Esophagus squamous epithelium (tissue), 5 donors: ENCODE results near the gene SPATC1L. TPM values are rescaled to one million over a fixed set of nuclear protein-coding genes. Genes with fewer than 3 reads are reported as not detected.

Experiments
- DNase-seq: peaks from one replicate; lab custom pipeline; 2025; lab: John Stamatoyannopoulos, UW
- H3K27ac ChIP-seq, 4 donors: fragments of 200-600 bp; sonication (generic); one replicate each; pipeline ENCODE4 v1.5.1; 2016 to 2019; ENCODE audit warnings: mild to moderate bottlenecking in 1 of 4
- H3K27me3 ChIP-seq, 4 donors: fragments of 200-600 bp; sonication (generic); 1 replicate in 3 of 4; 2 replicates in 1 of 4; pipeline versions ENCODE4 v1.5.1 to v1.6.0; 2017 to 2021; ENCODE audit warnings: antibody characterized with exemption in 1 of 4
- H3K36me3 ChIP-seq, 3 donors: fragments of 200-600 bp; sonication (generic); one replicate each; pipeline ENCODE4 v1.5.1; 2016 to 2019
- H3K4me1 ChIP-seq, 3 donors: fragments of 200-600 bp; sonication (generic); one replicate each; pipeline ENCODE4 v1.5.1; 2017 to 2019
- H3K4me3 ChIP-seq, 4 donors: fragments of 200-600 bp; sonication (generic); 1 replicate in 3 of 4; 2 replicates in 1 of 4; pipeline ENCODE4 v1.5.1; 2016 to 2019; ENCODE audit warnings: mild to moderate bottlenecking in 2 of 4, moderate library complexity in 1 of 4
- H3K9me3 ChIP-seq, 3 donors: fragments of 200-600 bp; sonication (generic); one replicate each; pipeline ENCODE4 v1.5.1; 2016 to 2019
- CTCF ChIP-seq, 6 experiments: fragments of 450-650 bp in 4 of 6; fragments of 200-600 bp in 2 of 6; sonication (generic) in 2 of 6; IDR thresholded peaks; one replicate each; pipeline ENCODE4 v1.5.1; 2016 to 2019; ENCODE audit warnings: antibody characterized with exemption in 6 of 6, mild to moderate bottlenecking in 4 of 6, moderate library complexity in 4 of 6
- POLR2A ChIP-seq, 4 donors: fragments of 450-650 bp; IDR thresholded peaks; one replicate each; pipeline ENCODE4 v1.6.1; 2017; ENCODE audit warnings: antibody characterized with exemption in 4 of 4, mild to moderate bottlenecking in 4 of 4, moderate library complexity in 3 of 4
- WGBS, 2 donors: methylation state at CpG; one replicate each; pipeline ENCODE4 v1.1.5; 2018; 5-methylcytosine and 5-hydroxymethylcytosine counted together
- intact Hi-C: fragments of 100-400 bp; cut with DNase I; formaldehyde crosslinking; loops from one replicate; pipeline ENCODE4 v1.15.0; 2022
- total RNA-seq, 4 donors: library from RNA; depleted of rRNA; stranded (reverse); fragments of >200 nt; gene quantifications; one replicate each; pipeline ENCODE4 v1.1.0, GENCODE V29; 2016
- donor health status: DM: yes; HTN: yes; CAD: no.

SPATC1L gene
- total RNA-seq, 4 donors from 2014 or later, result 4.0 to 7.2 (median 6.3) TPM

GRCh38 chr21:46125846-46126301 lies 58.4 kb downstream of the SPATC1L start:
- H3K4me3 ChIP-seq, result no peak overlapping the region
- no peak overlapping the region for H3K27ac ChIP-seq
- DNase-seq, result no peak
- intact Hi-C loops, result no loop called here
- no peaks in the 10 kb centered on the region for H3K4me1 ChIP-seq
- H3K36me3 ChIP-seq, result peaks cover 0 to 59% (median 10%) of the 10 kb centered on the region in 3 donors
- no peaks in the 10 kb centered on the region for H3K27me3 ChIP-seq
- WGBS, 2 donors, result 78 to 92% methylated on average over 29 to 31 of the region's 47 CpGs
- H3K9me3 ChIP-seq, result no peaks in the 10 kb centered on the region
- TF ChIP-seq CTCF (IDR thresholded peaks at IDR 0.05) (no peak), POLR2A (IDR thresholded peaks at IDR 0.05) (no peak)

- no peak for TF ChIP-seq POLR2A (IDR thresholded peaks at IDR 0.05)
- TF ChIP-seq CTCF (IDR thresholded peaks at IDR 0.05), result no peak
- H3K4me3 ChIP-seq, result no peak overlapping the region
- H3K9me3 ChIP-seq, result no peaks in the 10 kb centered on the region
- no peaks in the 10 kb centered on the region for H3K27me3 ChIP-seq
- WGBS, 2 donors, result 76 to 77% methylated on average over 3 to 26 of the region's 49 CpGs
- H3K36me3 ChIP-seq, result peaks cover 0 to 66% (median 10%) of the 10 kb centered on the region in 3 donors
- DNase-seq, result no peak
- no peaks in the 10 kb centered on the region for H3K4me1 ChIP-seq
- H3K27ac ChIP-seq, result no peak overlapping the region
- intact Hi-C loops, result no loop called here
Measured at GRCh38 chr21:46124926-46125845, 59.1 kb downstream of the SPATC1L start.

- peaks cover 0 to 74% (median 10%) of the 10 kb centered on the region in 3 donors for H3K36me3 ChIP-seq
- no peak for TF ChIP-seq CTCF (IDR thresholded peaks at IDR 0.05)
- no peak for TF ChIP-seq POLR2A (IDR thresholded peaks at IDR 0.05)
- H3K4me1 ChIP-seq, result no peaks in the 10 kb centered on the region
- 82 to 86% methylated on average over 5 to 8 of the region's 16 CpGs for WGBS, 2 donors
- DNase-seq, result no peak
- no peaks in the 10 kb centered on the region for H3K27me3 ChIP-seq
- no peak overlapping the region for H3K27ac ChIP-seq
- H3K4me3 ChIP-seq, result no peak overlapping the region
- intact Hi-C loops, result no loop called here
- H3K9me3 ChIP-seq, result no peaks in the 10 kb centered on the region
Measured at GRCh38 chr21:46124083-46124925, 60.0 kb downstream of the SPATC1L start.

- Histone ChIP-seq H3K36me3 (peaks cover 0 to 87% (median 16%) of the 10 kb centered on the region in 3 donors), H3K27ac (peak overlapping the region in 1 of 4 donors; percentile 2), H3K9me3 (no peaks in the 10 kb centered on the region), H3K4me3 (no peak overlapping the region), H3K4me1 (no peaks in the 10 kb centered on the region), H3K27me3 (no peaks in the 10 kb centered on the region)
- WGBS, 2 donors, result 79 to 82% methylated on average over 3 to 6 of the region's 12 CpGs
- no peak for TF ChIP-seq POLR2A (IDR thresholded peaks at IDR 0.05)
- no peak for TF ChIP-seq CTCF (IDR thresholded peaks at IDR 0.05)
- DNase-seq, result no peak
- intact Hi-C loops, result no loop called here
Measured at GRCh38 chr21:46122758-46123683, 61.2 kb downstream of the SPATC1L start.
